Fibroblast of lung (primary cell): ENCODE measurements around the gene WASHC2A.
"Not testable (repeated sequence)": the region's sequence is repeated elsewhere in the genome, so short reads cannot be mapped to it uniquely, and the experiment has no call there.

ENCODE experiments used
- EZH2 ChIP-seq: IDR thresholded peaks from 2 replicates; pipeline ENCODE4 v1.5.1; 2012; ENCODE audit warnings: low read length, control low read depth, mild to moderate bottlenecking; ENCODE audit errors: missing control alignments
- TF ChIP-seq, protein P1 (sequence below), 2 donors: IDR thresholded peaks in 1 of 2; conservative IDR thresholded peaks in 1 of 2; 1 replicate in 1 of 2; 2 replicates in 1 of 2; pipeline ENCODE4 v1.5.1; 2011 to 2012; ENCODE audit warnings: low read length in 2 of 2, control low read depth in 1 of 2, inconsistent platforms in 1 of 2, low read depth in 1 of 2, mild to moderate bottlenecking in 1 of 2

GRCh38 chr10:50098645-50099044 is 30.9 kb downstream of the WASHC2A start:
- TF ChIP-seq, protein P1, sequence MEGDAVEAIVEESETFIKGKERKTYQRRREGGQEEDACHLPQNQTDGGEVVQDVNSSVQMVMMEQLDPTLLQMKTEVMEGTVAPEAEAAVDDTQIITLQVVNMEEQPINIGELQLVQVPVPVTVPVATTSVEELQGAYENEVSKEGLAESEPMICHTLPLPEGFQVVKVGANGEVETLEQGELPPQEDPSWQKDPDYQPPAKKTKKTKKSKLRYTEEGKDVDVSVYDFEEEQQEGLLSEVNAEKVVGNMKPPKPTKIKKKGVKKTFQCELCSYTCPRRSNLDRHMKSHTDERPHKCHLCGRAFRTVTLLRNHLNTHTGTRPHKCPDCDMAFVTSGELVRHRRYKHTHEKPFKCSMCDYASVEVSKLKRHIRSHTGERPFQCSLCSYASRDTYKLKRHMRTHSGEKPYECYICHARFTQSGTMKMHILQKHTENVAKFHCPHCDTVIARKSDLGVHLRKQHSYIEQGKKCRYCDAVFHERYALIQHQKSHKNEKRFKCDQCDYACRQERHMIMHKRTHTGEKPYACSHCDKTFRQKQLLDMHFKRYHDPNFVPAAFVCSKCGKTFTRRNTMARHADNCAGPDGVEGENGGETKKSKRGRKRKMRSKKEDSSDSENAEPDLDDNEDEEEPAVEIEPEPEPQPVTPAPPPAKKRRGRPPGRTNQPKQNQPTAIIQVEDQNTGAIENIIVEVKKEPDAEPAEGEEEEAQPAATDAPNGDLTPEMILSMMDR (conservative IDR thresholded peaks at IDR 0.05 in 1 of 2, IDR thresholded peaks at IDR 0.05 in 1 of 2; ENCODE audit: low read depth in 1 of 2, low read length in 2 of 2), result not testable (repeated sequence)
- TF ChIP-seq EZH2, result not testable (repeated sequence)
